ENCODE data around the gene OR8G5.

- no peak for TF ChIP-seq CTCF (IDR thresholded peaks at IDR 0.05)
- TF ChIP-seq POLR2A (IDR thresholded peaks at IDR 0.05) = no peak
Observed at GRCh38 chr11:124311269-124311668, 55.1 kb downstream of the OR8G5 start.
